Femur (tissue), 1 donor: ENCODE measurements around the gene PLPPR1.
"Not testable (repeated sequence)": the region's sequence is repeated elsewhere in the genome, so short reads cannot be mapped to it uniquely, and the experiment has no call there.

ENCODE experiments used
- DNase-seq: peaks from one replicate; pipeline ENCODE4 v3.0.0-alpha.2; 2017

PLPPR1 gene

GRCh38 chr9:101220341-101220740 is 191.8 kb downstream of the PLPPR1 start:
- DNase-seq: no peak

- no peak for DNase-seq
Measured at GRCh38 chr9:101225271-101225670, 196.7 kb downstream of the PLPPR1 start.

GRCh38 chr9:101226161-101226560 is 197.6 kb downstream of the PLPPR1 start:
- DNase-seq: no peak

GRCh38 chr9:101226803-101227202 is 198.3 kb downstream of the PLPPR1 start:
- no peak for DNase-seq

GRCh38 chr9:101229606-101230005 is 201.1 kb downstream of the PLPPR1 start:
- no peak for DNase-seq

GRCh38 chr9:101232405-101232977 is 204.0 kb downstream of the PLPPR1 start:
- DNase-seq: no peak

- no peak for DNase-seq
Measured at GRCh38 chr9:101235105-101235866, 206.8 kb downstream of the PLPPR1 start.

- DNase-seq: no peak
Measured at GRCh38 chr9:101242651-101243050, 214.1 kb downstream of the PLPPR1 start.

- DNase-seq: no peak
Measured at GRCh38 chr9:101246691-101247090, 218.2 kb downstream of the PLPPR1 start.

GRCh38 chr9:101247297-101247696 is 218.8 kb downstream of the PLPPR1 start:
- DNase-seq: no peak

- DNase-seq: no peak
Measured at GRCh38 chr9:101254733-101255433, 226.4 kb downstream of the PLPPR1 start.

- DNase-seq: no peak
Measured at GRCh38 chr9:101264727-101265126, 236.2 kb downstream of the PLPPR1 start.

GRCh38 chr9:101265261-101265660 is 236.7 kb downstream of the PLPPR1 start:
- no peak for DNase-seq

- no peak for DNase-seq
Measured at GRCh38 chr9:101268426-101268825, 239.9 kb downstream of the PLPPR1 start.

- DNase-seq: no peak
Measured at GRCh38 chr9:101269591-101270283, 241.2 kb downstream of the PLPPR1 start.

GRCh38 chr9:101270302-101270701 is 241.8 kb downstream of the PLPPR1 start:
- DNase-seq: no peak

GRCh38 chr9:101271102-101271501 is 242.6 kb downstream of the PLPPR1 start:
- no peak for DNase-seq

GRCh38 chr9:101274971-101275768 is 246.6 kb downstream of the PLPPR1 start:
- no peak for DNase-seq

GRCh38 chr9:101275769-101276250 is 247.3 kb downstream of the PLPPR1 start:
- no peak for DNase-seq

GRCh38 chr9:101291043-101291442 is 262.5 kb downstream of the PLPPR1 start:
- not testable (repeated sequence) for DNase-seq

GRCh38 chr9:101299901-101300300 is 271.4 kb downstream of the PLPPR1 start:
- DNase-seq: no peak

- no peak for DNase-seq
Measured at GRCh38 chr9:101307051-101307450, 278.5 kb downstream of the PLPPR1 start.
